PC-3 (cell line): ENCODE measurements around the gene PRKCG. TPM values are rescaled to one million over a fixed set of nuclear protein-coding genes. Genes with fewer than 3 reads are reported as not detected.

Experiments
- ATAC-seq: fragments of 200-7000 bp; cut with Tn5 transposase; 2 replicates; pipeline ENCODE4 v1.9.1; 2020; ENCODE audit warnings: mild to moderate bottlenecking, moderate library complexity
- BruUV-seq: library from RNA; stranded (reverse); fragments of 400-500 nt; replicated peaks from 2 replicates; lab custom pipeline; 2021; lab: Mats Ljungman, UMichigan
- CTCF ChIA-PET: fragments of 300-600 bp; sonication (Branson Sonifier 250); formaldehyde crosslinking; loops from one replicate; lab custom pipeline; 2022; ENCODE audit warnings: antibody characterized with exemption; lab: Charles Lee
- POLR2A ChIA-PET: fragments of 300-600 bp; sonication (Branson Sonifier 250); formaldehyde crosslinking; loops from one replicate; lab custom pipeline; 2022; ENCODE audit warnings: antibody characterized with exemption; ENCODE audit not compliant: unreplicated experiment; lab: Charles Lee
- DNase-seq: peaks from one replicate; pipeline ENCODE4 v3.0.0-alpha.2; 2015
- H2AFZ ChIP-seq: fragments of 300-600 bp; sonication (generic); 2 replicates; pipeline ENCODE4 v1.6.0; 2016; ENCODE audit warnings: antibody characterized with exemption, low read length
- H3F3A ChIP-seq: fragments of 300-600 bp; sonication (generic); one replicate; pipeline ENCODE4 v1.6.0; 2017; ENCODE audit warnings: antibody characterized with exemption, low read length, control low read depth, mild to moderate bottlenecking; ENCODE audit not compliant: unreplicated experiment
- H3K27ac ChIP-seq: fragments of 300-600 bp; sonication (generic); 2 replicates; pipeline ENCODE4 v1.5.1; 2016; ENCODE audit warnings: mild to moderate bottlenecking, low read length
- H3K27me3 ChIP-seq: fragments of 300-600 bp; sonication (generic); 2 replicates; pipeline ENCODE4 v1.6.1; 2016; ENCODE audit warnings: low read length, mixed read lengths
- H3K36me3 ChIP-seq: fragments of 300-600 bp; sonication (generic); 2 replicates; pipeline ENCODE4 v1.6.1; 2016; ENCODE audit warnings: low read depth, mixed run types, low read length, mixed read lengths
- H3K4me1 ChIP-seq: fragments of 300-600 bp; sonication (generic); 2 replicates; pipeline ENCODE4 v1.5.1; 2016; ENCODE audit warnings: low read length; ENCODE audit not compliant: insufficient read depth
- H3K4me2 ChIP-seq: fragments of 300-600 bp; sonication (generic); 2 replicates; pipeline ENCODE4 v1.6.0; 2016; ENCODE audit warnings: low read length
- H3K4me3 ChIP-seq: fragments of 300-600 bp; sonication (generic); 2 replicates; pipeline ENCODE4 v1.5.1; 2016; ENCODE audit warnings: mild to moderate bottlenecking, low read length, mixed read lengths
- H3K79me2 ChIP-seq: fragments of 300-600 bp; sonication (generic); 2 replicates; pipeline ENCODE4 v1.6.1; 2017; ENCODE audit warnings: low read length, mixed read lengths
- H3K9ac ChIP-seq: fragments of 300-600 bp; sonication (generic); 2 replicates; pipeline ENCODE4 v1.6.0; 2016; ENCODE audit warnings: mild to moderate bottlenecking, low read length
- H3K9me2 ChIP-seq: fragments of 300-600 bp; sonication (generic); replicated peaks from 2 replicates; pipeline ENCODE4 v1.6.1; 2016; ENCODE audit warnings: mixed run types, low read length, mixed read lengths
- H3K9me3 ChIP-seq: fragments of 300-600 bp; sonication (generic); 2 replicates; pipeline ENCODE4 v1.6.1; 2016; ENCODE audit warnings: low read length, mixed read lengths
- H4K20me1 ChIP-seq: fragments of 300-600 bp; sonication (generic); 2 replicates; pipeline ENCODE4 v1.6.1; 2016; ENCODE audit warnings: low read length, mixed read lengths
- CTCF ChIP-seq: fragments of 300-600 bp; sonication (generic); conservative IDR thresholded peaks from 2 replicates; pipeline ENCODE4 v1.5.1; 2017; ENCODE audit warnings: antibody characterized with exemption, low read depth, mild to moderate bottlenecking, low read length
- EZH2 ChIP-seq: fragments of 300-600 bp; sonication (generic); IDR thresholded peaks from one replicate; pipeline ENCODE4 v1.6.1; 2017; ENCODE audit warnings: antibody characterized with exemption, mild to moderate bottlenecking, low read length; ENCODE audit not compliant: unreplicated experiment
- EZH2phosphoT487 ChIP-seq: fragments of 300-600 bp; sonication (generic); IDR thresholded peaks from 2 replicates; pipeline ENCODE4 v1.6.1; 2018; ENCODE audit warnings: mild to moderate bottlenecking, antibody characterized with exemption, low read length, borderline replicate concordance
- intact Hi-C: fragments of 100-400 bp; cut with micrococcal nuclease; formaldehyde crosslinking; loops from 2 replicates; pipeline ENCODE4 v1.9.0; 2023
- total RNA-seq: library from RNA; depleted of rRNA; stranded (reverse); fragments of >200 nt; gene quantifications from 2 replicates; pipeline ENCODE4 v1.2.3, GENCODE V29; 2014

The PRKCG gene
- total RNA-seq, 1 experiment from 2014 or later = 1.5 TPM

DNA sequence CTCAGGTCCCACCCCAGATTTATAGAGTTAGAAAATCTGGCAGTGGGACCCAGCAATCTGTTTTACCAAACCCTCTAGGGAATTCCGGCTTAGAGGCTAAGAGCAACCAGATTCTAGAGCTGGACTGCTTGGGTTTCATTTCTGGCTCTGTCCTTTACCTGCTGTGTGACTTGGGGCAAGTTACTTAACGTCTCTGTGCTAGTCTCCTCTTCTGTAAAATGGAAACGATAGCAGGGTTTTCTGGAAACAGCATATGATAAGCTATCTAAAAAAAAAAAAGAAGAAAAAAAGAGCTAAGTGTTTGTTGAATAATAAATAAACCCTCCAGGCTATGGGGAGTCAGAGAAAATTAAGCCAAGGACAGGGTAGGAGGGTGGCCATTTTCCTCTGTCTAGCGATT is 15.5 kb downstream of the PRKCG start:
- no TSS peak for BruUV-seq
- H3K27me3 ChIP-seq = no peaks in the 10 kb centered on the region
- intact Hi-C loops = no loop called here
- H3K27ac ChIP-seq = no peak overlapping the region
- ChIA-PET POLR2A (no interaction called here), CTCF (no interaction called here)
- H4K20me1 ChIP-seq = no peaks in the 10 kb centered on the region
- no peak overlapping the region for H2AFZ ChIP-seq
- H3K4me3 ChIP-seq = no peak overlapping the region
- no peaks in the 10 kb centered on the region for H3K79me2 ChIP-seq
- no peaks in the 10 kb centered on the region for H3K36me3 ChIP-seq
- H3K9ac ChIP-seq = no peak overlapping the region
- ATAC-seq = no peak
- H3K9me2 ChIP-seq = no peaks in the 10 kb centered on the region
- H3K4me2 ChIP-seq = no peak overlapping the region
- TF ChIP-seq EZH2 (no peak), CTCF (no peak), EZH2phosphoT487 (no peak)
- H3K9me3 ChIP-seq = no peaks in the 10 kb centered on the region
- H3K4me1 ChIP-seq = 0 out of 2 replicates have a peak, but pooled peaks cover 5% of the 10 kb centered on the region
- no peak for DNase-seq
- H3F3A ChIP-seq = no peaks in the 10 kb centered on the region

DNA sequence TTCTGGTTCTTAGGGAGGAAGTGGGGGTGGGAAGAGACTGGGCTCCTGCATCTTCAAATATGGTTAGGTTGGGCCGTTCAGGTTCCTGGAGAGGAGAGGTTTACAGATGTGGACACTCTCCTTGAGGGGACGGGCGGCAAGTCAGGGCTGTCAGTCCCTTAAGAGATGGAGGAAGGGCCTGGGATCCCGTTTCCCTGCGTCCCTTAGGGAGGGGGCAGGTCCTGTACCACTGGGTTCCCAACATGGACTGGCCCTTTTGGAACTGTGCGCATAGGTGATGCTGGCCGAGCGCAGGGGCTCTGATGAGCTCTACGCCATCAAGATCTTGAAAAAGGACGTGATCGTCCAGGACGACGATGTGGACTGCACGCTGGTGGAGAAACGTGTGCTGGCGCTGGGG is 16.2 kb downstream of the PRKCG start:
- ChIA-PET POLR2A (no interaction called here), CTCF (no interaction called here)
- no peaks in the 10 kb centered on the region for H3K79me2 ChIP-seq
- no peak overlapping the region for H3K4me2 ChIP-seq
- no TSS peak for BruUV-seq
- 0 out of 2 replicates have a peak, but pooled peaks cover 5% of the 10 kb centered on the region for H3K4me1 ChIP-seq
- H3K9me3 ChIP-seq = no peaks in the 10 kb centered on the region
- H3K4me3 ChIP-seq = no peak overlapping the region
- TF ChIP-seq EZH2 (no peak), CTCF (no peak), EZH2phosphoT487 (no peak)
- no peak overlapping the region for H2AFZ ChIP-seq
- ATAC-seq (no peak), DNase-seq (no peak)
- no peak overlapping the region for H3K9ac ChIP-seq
- H3K27ac ChIP-seq = no peak overlapping the region
- H4K20me1 ChIP-seq = no peaks in the 10 kb centered on the region
- intact Hi-C loops = no loop called here
- H3K9me2 ChIP-seq = no peaks in the 10 kb centered on the region
- no peaks in the 10 kb centered on the region for H3K27me3 ChIP-seq
- no peaks in the 10 kb centered on the region for H3K36me3 ChIP-seq
- H3F3A ChIP-seq = no peaks in the 10 kb centered on the region

GRCh38 chr19:53898636-53899341 is 16.8 kb downstream of the PRKCG start:
- POLR2A ChIA-PET = no interaction called here
- Histone ChIP-seq H3K9ac (no peak overlapping the region), H3K4me2 (no peak overlapping the region)

More at GRCh38 chr19:53898636-53899341, 16.8 kb downstream of the PRKCG start:
- Histone ChIP-seq H3K4me3 (no peak overlapping the region), H4K20me1 (no peaks in the 10 kb centered on the region), H3K9me2 (no peaks in the 10 kb centered on the region), H3K36me3 (no peaks in the 10 kb centered on the region), H3F3A (no peaks in the 10 kb centered on the region), H3K27ac (no peak overlapping the region), H3K4me1 (0 out of 2 replicates have a peak, but pooled peaks cover 5% of the 10 kb centered on the region), H2AFZ (no peak overlapping the region), H3K27me3 (no peaks in the 10 kb centered on the region), H3K79me2 (no peaks in the 10 kb centered on the region), H3K9me3 (no peaks in the 10 kb centered on the region)
- TF ChIP-seq EZH2phosphoT487 = no peak
- CTCF ChIA-PET = no interaction called here
- DNase-seq (no peak), ATAC-seq (no peak)
- no TSS peak for BruUV-seq
- intact Hi-C loops = no loop called here
